A549 (cell line): ENCODE measurements around the gene HS3ST3B1. TPM values are rescaled to one million over a fixed set of nuclear protein-coding genes. Genes with fewer than 3 reads are reported as not detected.

Experiments used
- ATAC-seq, 2 experiments: fragments of 200-7000 bp in 1 of 2; fragments of >200 bp in 1 of 2; cut with Nextera tagmentation in 1 of 2; cut with Tn5 transposase in 1 of 2; 3 replicates each; pipeline versions ENCODE4 v1.8.0 to v1.9.1; 2018 to 2020; ENCODE audit warnings: mild to moderate bottlenecking in 1 of 2, moderate library complexity in 1 of 2
- CTCF ChIA-PET: fragments of 300-600 bp; sonication (Branson Sonifier 250); formaldehyde crosslinking; extraction: SDS; loops from one replicate; lab custom pipeline; 2021; ENCODE audit warnings: antibody characterized with exemption, inconsistent platforms; lab: Yijun Ruan, JAX
- POLR2A ChIA-PET: fragments of 350-600 bp; formaldehyde crosslinking; extraction: SDS; loops from one replicate; lab custom pipeline; 2021; ENCODE audit warnings: antibody characterized with exemption, inconsistent platforms; lab: Yijun Ruan, JAX
- DNase-seq, 2 experiments: peaks; one replicate each; pipeline versions ENCODE4 v3.0.0 to v3.0.0-alpha.2; 2011 to 2016; ENCODE audit warnings: low read depth in 1 of 2, low spot score in 1 of 2
- FAIRE-seq: peaks from 2 replicates; lab custom pipeline; 2011; peaks lifted over from hg19 to GRCh38; lab: Jason Lieb, UNC
- H3K27ac ChIP-seq, 2 experiments: fragments of >200 bp; sonication (Bioruptor Twin); formaldehyde crosslinking; 3 replicates each; pipeline ENCODE4 v1.5.1; 2016 to 2017
- H3K4me1 ChIP-seq: fragments of >200 bp; sonication (Bioruptor Twin); formaldehyde crosslinking; 3 replicates; pipeline ENCODE4 v1.6.1; 2016
- H3K4me2 ChIP-seq: fragments of >200 bp; sonication (Bioruptor Twin); formaldehyde crosslinking; 3 replicates; pipeline ENCODE4 v1.6.1; 2016
- H3K4me3 ChIP-seq: fragments of >200 bp; sonication (Bioruptor Twin); formaldehyde crosslinking; 3 replicates; pipeline ENCODE4 v1.5.1; 2016
- H3K9me3 ChIP-seq: fragments of >200 bp; sonication (Bioruptor Twin); formaldehyde crosslinking; 3 replicates; pipeline ENCODE4 v1.6.1; 2016
- CBX2 ChIP-seq: fragments of 200-600 bp; sonication (generic); IDR thresholded peaks from 2 replicates; pipeline ENCODE4 v1.6.1; 2016; ENCODE audit warnings: low read depth, mild to moderate bottlenecking, borderline replicate concordance
- CBX8 ChIP-seq: fragments of 200-600 bp; sonication (generic); IDR thresholded peaks from 2 replicates; pipeline ENCODE4 v1.6.1; 2016
- CEBPB ChIP-seq, 2 experiments: fragments of >200 bp in 1 of 2; sonication (Bioruptor Twin) in 1 of 2; formaldehyde crosslinking in 1 of 2; IDR thresholded peaks; 2 replicates each; pipeline ENCODE4 v1.6.1; 2012 to 2016
- CTCF ChIP-seq: fragments of >200 bp; sonication (Bioruptor Twin); formaldehyde crosslinking; IDR thresholded peaks from 3 replicates; pipeline ENCODE4 v1.5.1; 2016
- EP300 ChIP-seq, 2 experiments: fragments of >200 bp; sonication (Bioruptor Twin); formaldehyde crosslinking; IDR thresholded peaks; 2 replicates in 1 of 2; 3 replicates in 1 of 2; pipeline ENCODE4 v1.6.1; 2016 to 2017
- FOSB ChIP-seq: fragments of 250-450 bp; sonication (Bioruptor Pico); IDR thresholded peaks from 2 replicates; pipeline ENCODE4 v1.5.0; 2020; ENCODE audit warnings: mild to moderate bottlenecking, moderate library complexity
- HMGXB4 ChIP-seq: fragments of 250-450 bp; sonication (Bioruptor Pico); IDR thresholded peaks from 2 replicates; pipeline ENCODE4 v1.5.0; 2021; ENCODE audit warnings: mild to moderate bottlenecking, moderate library complexity, borderline replicate concordance
- HOXB5 ChIP-seq: fragments of 250-450 bp; sonication (Bioruptor Pico); IDR thresholded peaks from 2 replicates; pipeline ENCODE4 v1.5.0; 2020; ENCODE audit warnings: mild to moderate bottlenecking, moderate library complexity
- JUNB ChIP-seq: fragments of >200 bp; sonication (Bioruptor Twin); formaldehyde crosslinking; IDR thresholded peaks from 2 replicates; pipeline ENCODE4 v1.6.1; 2016
- MYC ChIP-seq: IDR thresholded peaks from 2 replicates; pipeline ENCODE4 v1.6.1; 2012; ENCODE audit warnings: mild to moderate bottlenecking, inconsistent platforms, low read length, improper control_type of control experiment, borderline replicate concordance
- NR3C1 ChIP-seq: fragments of >200 bp; sonication (Bioruptor Twin); formaldehyde crosslinking; IDR thresholded peaks from 3 replicates; pipeline ENCODE4 v1.6.1; 2017
- POLR2A ChIP-seq: IDR thresholded peaks from 2 replicates; pipeline ENCODE4 v1.6.1; 2012; ENCODE audit warnings: mild to moderate bottlenecking, low read length
- POLR2AphosphoS2 ChIP-seq: conservative IDR thresholded peaks from 2 replicates; pipeline ENCODE4 v1.6.1; 2012; ENCODE audit warnings: low read length, improper control_type of control experiment, inconsistent platforms
- RNF2 ChIP-seq: fragments of 200-600 bp; sonication (generic); IDR thresholded peaks from 2 replicates; pipeline ENCODE4 v1.6.1; 2016; ENCODE audit warnings: low read depth, mild to moderate bottlenecking, antibody characterized with exemption, moderate library complexity, borderline replicate concordance
- TFCP2L1 ChIP-seq: fragments of 250-450 bp; sonication (Bioruptor Pico); IDR thresholded peaks from 2 replicates; pipeline ENCODE4 v1.5.0; 2021; ENCODE audit warnings: mild to moderate bottlenecking
- ZC3H11A ChIP-seq: fragments of 450-650 bp; IDR thresholded peaks from 2 replicates; pipeline ENCODE4 v1.6.1; 2014; ENCODE audit warnings: antibody characterized with exemption, mild to moderate bottlenecking
- WGBS: methylation state at CpG from one replicate; pipeline ENCODE4 v1.1.6; 2017; ENCODE audit errors: missing lambda C conversion rate; 5-methylcytosine and 5-hydroxymethylcytosine counted together
- polyA plus RNA-seq, 4 experiments: library from polyadenylated mRNA; depleted of rRNA in 3 of 4; stranded (reverse); fragments of >200 nt; fragmentation: RNase III in 1 of 4; extraction: RNeasy Plus Mini Kit Qiagen cat#74134 plus additional on column Dnase treatment in 1 of 4; gene quantifications; 2 replicates in 3 of 4; 3 replicates in 1 of 4; pipeline ENCODE4 v1.2.3, GENCODE V29; 2011 to 2017

Gene HS3ST3B1
- polyA plus RNA-seq, 2 of the 4 experiments (the other 2 are of a cell fraction), result 0.15 to 0.44 TPM

DNA sequence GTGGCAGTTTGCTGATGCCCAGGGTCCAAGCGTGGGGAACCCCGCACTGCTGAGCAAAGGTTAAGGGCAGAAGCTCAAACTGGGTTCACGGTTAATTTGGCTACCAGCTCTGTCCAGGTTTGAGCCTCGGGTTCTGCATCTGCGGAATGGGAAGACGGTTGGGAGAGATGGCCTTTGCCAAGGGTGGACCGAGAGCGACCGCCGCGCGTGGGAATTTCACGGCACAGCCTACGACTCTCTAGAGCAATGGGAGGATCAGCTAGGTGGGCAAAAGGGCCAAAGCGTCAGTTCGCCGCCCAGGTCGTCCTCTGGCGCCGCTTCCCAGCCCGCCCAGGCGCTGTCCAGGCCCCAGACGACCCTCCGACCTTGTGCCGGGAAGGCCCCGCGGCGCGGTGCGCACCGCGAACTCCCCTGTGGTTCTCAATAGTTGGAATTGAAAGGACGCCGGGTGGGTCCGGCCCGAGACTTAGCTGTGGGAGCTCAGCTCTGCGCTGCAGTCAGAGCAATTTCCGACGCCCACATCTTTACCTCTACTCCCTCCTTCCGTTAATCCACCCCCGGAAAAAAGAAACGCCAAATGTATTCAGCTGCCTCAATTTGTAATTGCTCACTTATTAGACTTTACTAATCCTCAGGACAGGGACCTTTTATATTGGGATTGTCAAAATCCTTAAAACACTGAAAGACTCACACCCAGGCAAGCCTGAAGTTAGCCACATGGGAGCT is 2.5 kb upstream of the HS3ST3B1 start:
- WGBS, result 85% methylated on average over 42 of the region's 42 CpGs
- Histone ChIP-seq H3K9me3 (no peaks in the 10 kb centered on the region), H3K27ac (no peak overlapping the region), H3K4me2 (peak overlapping the region; percentile 96; the same call in 2 of the 3 replicates), H3K4me1 (peaks cover 29% of the 10 kb centered on the region), H3K4me3 (no peak overlapping the region; the same call in 2 of the 3 replicates)
- DNase-seq, result no peak
- POLR2A ChIA-PET, result no interaction called here
- no peak for ATAC-seq
- TF ChIP-seq MYC (no peak), JUNB (no peak), HOXB5 (CRISPR knock-in tag) (no peak), EP300 (IDR thresholded peaks at IDR 0.05) (no peak)
- CTCF ChIA-PET, result interaction anchor here (0.5 to 2.9 kb wide), 9 partner anchors 13 to 1184 kb away, joined by 3 to 12 read pairs (median 6); no protein-coding TSS in a partner anchor
- no peak for FAIRE-seq

- DNase-seq, result no peak
- peaks cover 29% of the 10 kb centered on the region for H3K4me1 ChIP-seq
- no peaks in the 10 kb centered on the region for H3K9me3 ChIP-seq
- no peak for ATAC-seq
- POLR2A ChIA-PET, result no interaction called here
- no peak for FAIRE-seq
- no peak overlapping the region; the same call in 1 of the 3 replicates for H3K4me2 ChIP-seq
- H3K27ac ChIP-seq, result no peak overlapping the region
- 52% methylated on average over 8 of the region's 8 CpGs for WGBS
- no peak for TF ChIP-seq NR3C1
- TF ChIP-seq HMGXB4 (CRISPR knock-in tag), result no peak
- TF ChIP-seq ZC3H11A, result no peak
- TF ChIP-seq POLR2A, result no peak
- TF ChIP-seq CTCF, result no peak
- no peak for TF ChIP-seq POLR2AphosphoS2
- TF ChIP-seq CBX2, result no peak
- TF ChIP-seq TFCP2L1 (CRISPR knock-in tag), result no peak
- no peak for TF ChIP-seq HOXB5 (CRISPR knock-in tag)
- H3K4me3 ChIP-seq, result no peak overlapping the region
- CTCF ChIA-PET, result interaction anchor here (0.6 to 2.9 kb wide), 4 partner anchors 14 to 704 kb away, joined by 5 to 12 read pairs (median 7); no protein-coding TSS in a partner anchor
Observed at GRCh38 chr17:14298947-14299279, 2.0 kb upstream of the HS3ST3B1 start.

DNA sequence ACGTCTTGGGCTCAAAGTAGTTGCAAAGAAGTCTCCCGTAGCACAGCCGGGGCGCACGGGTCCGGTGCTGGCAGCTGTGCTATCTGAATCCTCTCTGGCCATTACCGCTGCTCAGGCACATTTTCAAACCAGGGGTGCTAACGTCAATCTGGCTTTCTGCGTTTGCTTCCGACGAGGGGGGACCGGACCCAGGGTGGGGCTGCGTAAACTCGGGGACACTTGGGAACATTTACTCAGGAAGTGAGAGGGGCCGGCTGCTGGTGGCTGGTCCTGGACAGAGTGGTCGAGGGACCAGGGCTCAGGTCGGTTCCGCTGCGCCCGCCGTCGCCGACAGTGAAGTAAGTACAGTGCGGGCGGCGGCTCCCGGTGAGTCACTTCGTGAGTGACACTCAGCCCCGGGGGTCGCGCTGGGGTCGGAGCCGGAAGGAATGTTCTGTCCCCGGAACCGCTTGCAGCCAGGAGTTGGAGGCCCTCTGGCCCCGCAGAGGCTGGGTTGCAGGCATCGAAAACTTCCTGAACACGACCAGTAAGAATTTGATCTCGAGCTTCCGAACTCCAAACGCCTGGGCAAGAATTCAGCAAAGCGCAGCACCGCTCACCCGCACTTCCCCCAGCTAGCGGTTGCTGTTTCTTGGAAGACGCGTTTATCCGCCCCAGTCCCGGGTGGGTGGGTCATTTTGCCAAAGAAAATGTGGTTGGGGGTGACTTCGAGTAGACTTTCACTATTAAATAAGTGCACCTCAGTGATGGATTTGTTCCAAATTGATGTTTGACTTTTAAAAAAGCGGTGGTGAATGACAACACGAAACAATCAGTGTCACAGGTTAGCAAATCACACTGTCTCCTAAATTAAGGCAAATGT is 1.4 kb upstream of the HS3ST3B1 start:
- peaks cover 29% of the 10 kb centered on the region for H3K4me1 ChIP-seq
- no peaks in the 10 kb centered on the region for H3K9me3 ChIP-seq
- POLR2A ChIA-PET, result no interaction called here
- ATAC-seq (no peak), FAIRE-seq (no peak), DNase-seq (peak in 1 of 2 experiments; percentile 23)
- H3K27ac ChIP-seq, result no peak overlapping the region
- CTCF ChIA-PET, result interaction anchor here (2.2 to 4.2 kb wide), 3 partner anchors 628 to 705 kb away, joined by 6 to 48 read pairs (median 12); no protein-coding TSS in a partner anchor
- H3K4me2 ChIP-seq, result peak overlapping the region; percentile 90
- H3K4me3 ChIP-seq, result peak overlapping the region; percentile 17; the same call in 1 of the 3 replicates
- WGBS, result 32% methylated on average over 43 of the region's 52 CpGs
- no peak for TF ChIP-seq FOSB (CRISPR knock-in tag)
- 0 out of 2 replicates have a peak, but pooled peaks have one; percentile 65 for TF ChIP-seq CBX8
- peak; percentile 78; the same call in 1 of the 2 replicates for TF ChIP-seq RNF2
- no peak for TF ChIP-seq CEBPB (IDR thresholded peaks at IDR 0.05)
